Smooth muscle cell (in vitro differentiated cells): ENCODE data around the gene COL4A1. TPM values are rescaled to one million over a fixed set of nuclear protein-coding genes. Genes with fewer than 3 reads are reported as not detected.

Source experiments
- DNase-seq: peaks from one replicate; lab custom pipeline; 2025; ENCODE audit not compliant: unreplicated experiment; lab: John Stamatoyannopoulos, UW
- H2AFZ ChIP-seq: fragments of 200-600 bp; sonication (generic); 2 replicates; pipeline ENCODE4 v1.6.0; 2016; ENCODE audit warnings: antibody characterized with exemption, low read depth, mild to moderate bottlenecking
- H3F3A ChIP-seq: fragments of 200-600 bp; sonication (generic); 2 replicates; pipeline ENCODE4 v1.6.0; 2017; ENCODE audit warnings: antibody characterized with exemption, low read depth
- H3K27ac ChIP-seq: fragments of 200-600 bp; sonication (generic); 2 replicates; pipeline ENCODE4 v1.5.1; 2016; ENCODE audit warnings: low read depth, mild to moderate bottlenecking
- H3K27me3 ChIP-seq: fragments of 200-600 bp; sonication (generic); 2 replicates; pipeline ENCODE4 v1.6.1; 2016; ENCODE audit warnings: low read depth, mild to moderate bottlenecking
- H3K36me3 ChIP-seq: fragments of 200-600 bp; sonication (generic); 2 replicates; pipeline ENCODE4 v1.5.1; 2016; ENCODE audit warnings: low read depth
- H3K4me1 ChIP-seq: fragments of 200-600 bp; sonication (generic); 2 replicates; pipeline ENCODE4 v1.5.1; 2016; ENCODE audit warnings: low read depth
- H3K4me2 ChIP-seq: fragments of 200-600 bp; sonication (generic); 2 replicates; pipeline ENCODE4 v1.6.0; 2016; ENCODE audit warnings: mild to moderate bottlenecking
- H3K4me3 ChIP-seq: fragments of 200-600 bp; sonication (generic); 2 replicates; pipeline ENCODE4 v1.5.1; 2016; ENCODE audit warnings: mild to moderate bottlenecking
- H3K79me2 ChIP-seq: fragments of 200-600 bp; sonication (generic); 2 replicates; pipeline ENCODE4 v1.6.0; 2016; ENCODE audit warnings: low read depth, mild to moderate bottlenecking
- H3K9ac ChIP-seq: fragments of 200-600 bp; sonication (generic); 2 replicates; pipeline ENCODE4 v1.6.0; 2016; ENCODE audit warnings: low read depth
- H3K9me3 ChIP-seq: fragments of 200-600 bp; sonication (generic); replicated peaks from 2 replicates; pipeline ENCODE4 v1.5.1; 2016; ENCODE audit warnings: low read depth
- H4K20me1 ChIP-seq: fragments of 200-600 bp; sonication (generic); 2 replicates; pipeline ENCODE4 v1.6.0; 2016; ENCODE audit warnings: low read depth
- WGBS: methylation state at CpG from one replicate; pipeline ENCODE4 v1.1.7; 2016; ENCODE audit warnings: low lambda C conversion rate; 5-methylcytosine and 5-hydroxymethylcytosine counted together
- polyA plus RNA-seq: library from polyadenylated mRNA; unstranded; fragments of >200 nt; fragmentation: Nextera tagmentation; extraction: Ambion mirVana; gene quantifications from 2 replicates; pipeline ENCODE4 v1.2.1, GENCODE V29; 2016
- total RNA-seq: library from RNA; depleted of rRNA; stranded (reverse); fragments of >200 nt; gene quantifications from 2 replicates; pipeline ENCODE4 v1.2.3, GENCODE V29; 2014
- TF ChIP-seq, protein P1 (sequence below): fragments of 200-600 bp; sonication (generic); IDR thresholded peaks from 2 replicates; pipeline ENCODE4 v1.5.1; 2017; ENCODE audit warnings: borderline replicate concordance, mild to moderate bottlenecking, antibody characterized with exemption; ENCODE audit not compliant: insufficient read depth, poor library complexity, severe bottlenecking

Gene COL4A1
- total and polyA plus RNA-seq, 2 experiments from 2014 or later, result 2,409 to 4,372 TPM

DNA sequence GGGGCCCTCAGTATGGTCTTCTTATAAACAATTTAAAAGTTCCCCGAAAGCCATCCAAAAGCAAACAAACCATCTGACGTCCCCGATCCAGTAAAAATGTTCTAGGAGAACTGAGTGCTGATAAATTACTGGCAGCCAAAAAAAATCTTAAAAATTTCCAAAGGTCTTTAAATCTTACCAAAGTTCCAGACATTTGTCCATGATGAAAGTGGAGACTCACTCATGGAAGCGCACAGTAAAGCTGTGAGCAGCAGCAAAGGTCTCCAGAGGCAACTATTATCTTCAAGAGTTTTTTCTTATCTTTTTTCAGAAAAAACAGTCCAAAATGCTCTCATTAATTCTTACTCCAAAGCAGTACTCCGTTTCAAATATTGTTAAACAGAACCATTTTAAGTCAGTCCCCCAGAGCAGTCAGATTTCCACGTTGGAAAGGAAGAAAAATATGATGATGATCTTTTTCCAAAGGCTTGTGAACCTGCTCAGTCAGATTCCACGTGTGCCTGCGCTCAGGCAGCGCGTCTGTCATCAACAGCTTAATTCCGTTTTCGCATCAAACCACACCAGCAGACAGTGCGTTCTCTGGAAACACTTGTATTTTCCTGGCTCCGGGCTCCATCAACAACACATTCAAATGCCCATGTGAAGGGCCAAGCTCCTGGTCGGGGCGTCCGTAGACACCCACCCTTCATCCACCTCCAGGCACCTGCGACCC lies 85.4 kb downstream of the COL4A1 start:
- TF ChIP-seq, protein P1, sequence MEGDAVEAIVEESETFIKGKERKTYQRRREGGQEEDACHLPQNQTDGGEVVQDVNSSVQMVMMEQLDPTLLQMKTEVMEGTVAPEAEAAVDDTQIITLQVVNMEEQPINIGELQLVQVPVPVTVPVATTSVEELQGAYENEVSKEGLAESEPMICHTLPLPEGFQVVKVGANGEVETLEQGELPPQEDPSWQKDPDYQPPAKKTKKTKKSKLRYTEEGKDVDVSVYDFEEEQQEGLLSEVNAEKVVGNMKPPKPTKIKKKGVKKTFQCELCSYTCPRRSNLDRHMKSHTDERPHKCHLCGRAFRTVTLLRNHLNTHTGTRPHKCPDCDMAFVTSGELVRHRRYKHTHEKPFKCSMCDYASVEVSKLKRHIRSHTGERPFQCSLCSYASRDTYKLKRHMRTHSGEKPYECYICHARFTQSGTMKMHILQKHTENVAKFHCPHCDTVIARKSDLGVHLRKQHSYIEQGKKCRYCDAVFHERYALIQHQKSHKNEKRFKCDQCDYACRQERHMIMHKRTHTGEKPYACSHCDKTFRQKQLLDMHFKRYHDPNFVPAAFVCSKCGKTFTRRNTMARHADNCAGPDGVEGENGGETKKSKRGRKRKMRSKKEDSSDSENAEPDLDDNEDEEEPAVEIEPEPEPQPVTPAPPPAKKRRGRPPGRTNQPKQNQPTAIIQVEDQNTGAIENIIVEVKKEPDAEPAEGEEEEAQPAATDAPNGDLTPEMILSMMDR, result no peak
- Histone ChIP-seq H3K27ac (peak overlapping the region; percentile 91), H2AFZ (no peak overlapping the region), H3F3A (peaks cover 87% of the 10 kb centered on the region), H4K20me1 (peaks cover 90% of the 10 kb centered on the region), H3K9ac (peak overlapping the region; percentile 58), H3K79me2 (peaks cover 77% of the 10 kb centered on the region), H3K4me2 (peak overlapping the region; percentile 47), H3K4me3 (no peak overlapping the region), H3K36me3 (no peaks in the 10 kb centered on the region), H3K27me3 (no peaks in the 10 kb centered on the region), H3K4me1 (peaks cover 22% of the 10 kb centered on the region), H3K9me3 (no peaks in the 10 kb centered on the region)
- 25% methylated on average over 18 of the region's 18 CpGs for WGBS
- no peak for DNase-seq

DNA sequence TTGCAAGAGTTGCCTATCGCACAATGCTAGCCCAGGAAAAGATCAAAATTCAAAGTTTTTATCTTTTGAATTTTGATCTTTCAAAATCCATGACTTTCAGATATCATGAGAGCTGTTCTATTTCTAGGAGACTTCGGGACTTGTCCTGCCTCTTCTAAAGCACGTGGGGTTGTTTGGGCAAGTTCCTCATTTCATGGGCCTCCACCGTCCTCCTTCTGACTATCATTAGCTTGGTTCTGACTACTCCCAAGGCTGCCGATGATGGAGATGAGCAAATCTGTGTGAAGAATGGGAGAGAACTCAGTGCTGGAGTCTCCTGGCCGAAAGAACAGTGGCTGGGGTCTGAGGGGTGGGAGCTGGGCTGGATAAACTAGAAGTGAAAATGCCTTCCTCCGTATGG lies 86.5 kb downstream of the COL4A1 start:
- Histone ChIP-seq H3K27me3 (no peaks in the 10 kb centered on the region), H3K4me3 (no peak overlapping the region), H4K20me1 (peaks cover 90% of the 10 kb centered on the region), H3K9ac (no peak overlapping the region), H3F3A (peaks cover 86% of the 10 kb centered on the region), H3K79me2 (peaks cover 74% of the 10 kb centered on the region), H3K4me2 (no peak overlapping the region), H2AFZ (no peak overlapping the region), H3K36me3 (no peaks in the 10 kb centered on the region), H3K9me3 (no peaks in the 10 kb centered on the region), H3K27ac (peak overlapping the region; percentile 91), H3K4me1 (peaks cover 27% of the 10 kb centered on the region)
- TF ChIP-seq, protein P1, result no peak
- no peak for DNase-seq
- WGBS, result 66% methylated on average over 7 of the region's 7 CpGs

DNA sequence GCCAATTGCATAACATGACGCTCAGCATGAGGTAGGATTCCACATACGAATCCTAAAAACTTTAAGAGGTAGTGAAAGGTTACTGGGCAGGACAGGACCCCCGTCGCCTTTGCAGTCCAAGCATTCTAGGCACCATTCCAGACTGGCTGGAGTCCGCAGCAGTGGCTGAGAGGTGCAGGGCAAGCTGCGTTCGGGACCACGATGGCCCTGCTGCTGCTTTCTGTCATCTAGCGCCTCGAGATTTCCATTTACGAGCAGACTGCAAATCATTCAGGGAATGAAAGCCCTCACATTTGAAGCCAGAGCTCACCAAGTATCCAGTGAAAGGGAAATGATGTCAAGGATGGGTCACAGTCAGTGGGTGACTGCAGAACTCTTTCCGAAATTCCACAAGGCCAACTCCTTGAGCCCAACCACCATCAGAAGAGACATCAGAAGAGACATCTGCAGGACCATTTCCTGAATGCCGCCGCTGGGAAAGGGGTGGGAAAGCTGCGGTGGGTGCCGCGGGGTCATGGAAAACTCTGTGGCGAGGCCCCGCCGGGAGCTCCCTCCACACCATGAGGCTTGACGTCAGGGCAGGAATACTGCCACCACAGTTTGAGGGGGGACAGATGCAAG lies 88.3 kb downstream of the COL4A1 start:
- no peak overlapping the region for H3K9ac ChIP-seq
- H3F3A ChIP-seq, result peaks cover 84% of the 10 kb centered on the region
- peaks cover 75% of the 10 kb centered on the region for H3K79me2 ChIP-seq
- peaks cover 27% of the 10 kb centered on the region for H3K4me1 ChIP-seq
- TF ChIP-seq, protein P1, result no peak
- peak overlapping the region; percentile 71 for H3K4me2 ChIP-seq
- H3K36me3 ChIP-seq, result no peaks in the 10 kb centered on the region
- DNase-seq, result no peak
- WGBS, result 22% methylated on average over 21 of the region's 21 CpGs
- peak overlapping the region; percentile 88 for H3K27ac ChIP-seq
- peaks cover 90% of the 10 kb centered on the region for H4K20me1 ChIP-seq
- no peaks in the 10 kb centered on the region for H3K9me3 ChIP-seq
- H3K4me3 ChIP-seq, result no peak overlapping the region
- no peaks in the 10 kb centered on the region for H3K27me3 ChIP-seq
- H2AFZ ChIP-seq, result no peak overlapping the region

DNA sequence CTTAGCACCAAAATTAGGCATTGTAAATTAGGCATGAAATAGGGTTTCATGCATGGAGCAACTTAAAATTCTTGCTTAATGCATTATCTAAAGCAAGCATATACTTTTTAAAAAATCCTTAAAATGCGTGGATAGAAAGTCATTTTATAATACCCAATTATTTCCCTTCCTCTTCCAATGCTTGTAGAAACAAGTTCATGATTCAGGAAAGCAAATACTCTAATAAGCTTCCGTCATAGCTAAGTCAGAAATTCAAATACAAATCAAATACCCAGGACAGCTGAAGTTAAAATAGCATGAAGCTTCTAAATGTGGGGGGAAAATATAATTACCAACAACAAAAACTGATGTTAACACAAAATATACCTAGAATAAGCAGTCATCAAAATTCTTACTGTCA lies 89.1 kb downstream of the COL4A1 start:
- no peaks in the 10 kb centered on the region for H3K27me3 ChIP-seq
- H3K4me2 ChIP-seq, result peak overlapping the region; percentile 71

More for the DNA sequence above, 89.1 kb downstream of the COL4A1 start:
- Histone ChIP-seq H3K27ac (peak overlapping the region; percentile 88), H3K36me3 (no peaks in the 10 kb centered on the region), H3K79me2 (peaks cover 74% of the 10 kb centered on the region), H4K20me1 (peaks cover 90% of the 10 kb centered on the region), H3F3A (peaks cover 84% of the 10 kb centered on the region), H3K4me3 (no peak overlapping the region), H3K9me3 (no peaks in the 10 kb centered on the region), H2AFZ (no peak overlapping the region), H3K4me1 (peaks cover 27% of the 10 kb centered on the region), H3K9ac (no peak overlapping the region)
- TF ChIP-seq, protein P1, result no peak
- no peak for DNase-seq
- 85% methylated on average over 2 of the region's 2 CpGs for WGBS
